Measurements from ENCODE around the gene TAS2R60.

TAS2R60 gene

DNA sequence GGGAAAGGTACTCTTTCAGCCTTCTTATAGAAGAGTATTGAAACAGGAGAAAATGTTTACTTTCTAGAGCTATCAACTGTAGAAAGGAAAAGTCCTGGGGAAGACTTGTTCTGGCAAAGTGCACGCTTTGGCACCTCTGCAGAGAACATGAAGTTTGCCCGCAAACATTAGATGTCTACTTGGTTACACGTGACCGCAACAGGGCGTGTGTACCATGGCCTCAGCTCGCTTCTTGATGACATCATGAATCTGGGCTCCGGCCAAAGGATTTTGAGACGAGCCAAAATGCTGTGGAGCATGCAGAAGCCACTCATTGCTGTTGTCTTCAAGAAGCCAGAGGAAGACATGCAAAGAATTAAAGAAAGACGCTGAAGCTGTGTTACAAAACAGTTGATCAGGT lies 8.6 kb upstream of the TAS2R60 start:
- TF ChIP-seq, protein P1, sequence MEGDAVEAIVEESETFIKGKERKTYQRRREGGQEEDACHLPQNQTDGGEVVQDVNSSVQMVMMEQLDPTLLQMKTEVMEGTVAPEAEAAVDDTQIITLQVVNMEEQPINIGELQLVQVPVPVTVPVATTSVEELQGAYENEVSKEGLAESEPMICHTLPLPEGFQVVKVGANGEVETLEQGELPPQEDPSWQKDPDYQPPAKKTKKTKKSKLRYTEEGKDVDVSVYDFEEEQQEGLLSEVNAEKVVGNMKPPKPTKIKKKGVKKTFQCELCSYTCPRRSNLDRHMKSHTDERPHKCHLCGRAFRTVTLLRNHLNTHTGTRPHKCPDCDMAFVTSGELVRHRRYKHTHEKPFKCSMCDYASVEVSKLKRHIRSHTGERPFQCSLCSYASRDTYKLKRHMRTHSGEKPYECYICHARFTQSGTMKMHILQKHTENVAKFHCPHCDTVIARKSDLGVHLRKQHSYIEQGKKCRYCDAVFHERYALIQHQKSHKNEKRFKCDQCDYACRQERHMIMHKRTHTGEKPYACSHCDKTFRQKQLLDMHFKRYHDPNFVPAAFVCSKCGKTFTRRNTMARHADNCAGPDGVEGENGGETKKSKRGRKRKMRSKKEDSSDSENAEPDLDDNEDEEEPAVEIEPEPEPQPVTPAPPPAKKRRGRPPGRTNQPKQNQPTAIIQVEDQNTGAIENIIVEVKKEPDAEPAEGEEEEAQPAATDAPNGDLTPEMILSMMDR (IDR thresholded peaks at IDR 0.05; ENCODE audit: low read depth, low read length, missing control alignments) = no peak
- no peak for DNase-seq
- H3K4me3 ChIP-seq (ENCODE audit: low read depth, low read length) = no peak overlapping the region
- in situ Hi-C loops (cut with HindIII; ENCODE audit: low pct_ligation_motif_present, low sequenced_read_pairs) = no loop called here
- H3K27ac ChIP-seq = no peak overlapping the region
- no peaks in the 10 kb centered on the region for H3K27me3 ChIP-seq (replicated peaks)
- H3K36me3 ChIP-seq (replicated peaks) = no peaks in the 10 kb centered on the region

DNA sequence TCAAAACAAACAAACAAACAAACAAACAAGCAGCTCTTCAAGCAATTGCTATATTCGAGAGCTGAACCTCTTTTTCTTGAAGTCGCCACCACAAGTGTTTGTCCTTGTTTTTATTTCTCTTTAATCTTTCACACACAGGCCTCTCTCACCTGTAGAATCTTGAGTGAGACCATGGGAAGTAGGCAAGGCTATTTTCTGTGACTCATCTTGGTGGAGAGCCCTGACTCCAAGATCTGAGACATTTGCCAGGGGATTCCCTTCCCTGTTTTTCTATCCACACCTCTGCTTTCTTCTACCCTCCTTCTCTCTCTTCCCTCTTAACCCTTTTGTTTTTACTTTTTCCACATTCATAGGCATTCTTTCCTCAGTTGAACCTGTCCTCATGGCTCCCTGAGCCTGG lies 8.0 kb upstream of the TAS2R60 start:
- Histone ChIP-seq H3K36me3 (replicated peaks) (no peaks in the 10 kb centered on the region), H3K27ac (no peak overlapping the region), H3K4me3 (ENCODE audit: low read depth, low read length) (no peak overlapping the region), H3K27me3 (replicated peaks) (no peaks in the 10 kb centered on the region)
- TF ChIP-seq, protein P1 (IDR thresholded peaks at IDR 0.05; ENCODE audit: low read depth, low read length, missing control alignments) = no peak
- no peak for DNase-seq
- in situ Hi-C loops (cut with HindIII; ENCODE audit: low pct_ligation_motif_present, low sequenced_read_pairs) = no loop called here

DNA sequence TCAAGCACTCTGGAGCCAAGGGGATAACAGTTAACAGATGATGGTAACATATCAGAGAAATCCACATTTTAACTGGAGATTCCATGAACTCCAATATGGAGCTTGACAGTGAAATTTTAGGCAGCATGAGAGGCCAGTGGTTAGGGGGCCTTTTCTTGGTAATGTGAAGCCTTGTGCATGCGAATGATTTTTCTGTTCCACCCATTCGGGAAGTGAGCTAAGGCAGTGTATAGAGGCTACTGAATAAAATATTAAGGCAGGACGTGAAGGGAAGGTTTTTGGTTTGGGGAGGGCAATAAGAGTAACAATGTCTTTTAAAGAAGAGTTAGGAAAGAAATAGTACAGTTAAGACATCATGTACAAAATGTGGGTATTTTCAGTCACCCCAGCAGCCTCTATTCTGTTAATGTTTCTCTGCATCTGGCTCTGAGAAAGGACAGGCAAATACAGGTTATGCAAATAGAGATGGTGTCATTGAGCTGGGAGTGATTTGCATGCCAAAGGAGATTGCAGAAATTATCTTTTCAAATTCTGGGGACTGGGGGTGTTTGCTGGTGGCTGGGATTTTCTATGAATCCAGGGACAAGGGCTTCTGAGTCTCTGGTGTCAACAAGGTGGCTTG lies 6.8 kb upstream of the TAS2R60 start:
- TF ChIP-seq, protein P1 (IDR thresholded peaks at IDR 0.05; ENCODE audit: low read depth, low read length, missing control alignments) = no peak
- H3K27me3 ChIP-seq (replicated peaks) = no peaks in the 10 kb centered on the region
- no peaks in the 10 kb centered on the region for H3K36me3 ChIP-seq (replicated peaks)
- no peak overlapping the region for H3K27ac ChIP-seq
- no peak for DNase-seq
- no peak overlapping the region for H3K4me3 ChIP-seq (ENCODE audit: low read depth, low read length)
- in situ Hi-C loops (cut with HindIII; ENCODE audit: low pct_ligation_motif_present, low sequenced_read_pairs) = no loop called here

DNA sequence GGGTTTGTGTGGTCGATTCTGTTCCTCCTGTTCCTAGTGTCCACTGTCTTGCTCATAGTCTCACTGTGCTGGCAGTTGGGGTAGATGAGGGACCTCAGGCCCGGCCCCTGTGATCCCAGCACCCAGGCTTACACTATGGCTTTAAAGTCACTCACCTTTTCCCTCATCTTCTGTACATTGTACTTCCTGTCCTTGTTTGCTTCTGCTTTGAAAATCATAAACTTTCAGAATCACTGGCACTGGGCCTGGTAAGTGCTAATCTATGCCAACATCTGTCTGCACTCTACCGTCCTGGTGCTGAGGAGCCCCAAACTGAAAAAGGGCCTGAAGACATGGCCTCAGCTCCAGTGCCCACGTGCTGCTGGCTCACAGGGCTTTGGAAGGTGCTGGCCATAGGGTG lies 5.7 kb upstream of the TAS2R60 start:
- in situ Hi-C loops (cut with HindIII; ENCODE audit: low pct_ligation_motif_present, low sequenced_read_pairs) = no loop called here
- H3K4me3 ChIP-seq (ENCODE audit: low read depth, low read length) = no peak overlapping the region
- DNase-seq = no peak
- H3K27me3 ChIP-seq (replicated peaks) = no peaks in the 10 kb centered on the region
- no peak overlapping the region for H3K27ac ChIP-seq
- TF ChIP-seq, protein P1 (IDR thresholded peaks at IDR 0.05; ENCODE audit: low read depth, low read length, missing control alignments) = no peak
- no peaks in the 10 kb centered on the region for H3K36me3 ChIP-seq (replicated peaks)

DNA sequence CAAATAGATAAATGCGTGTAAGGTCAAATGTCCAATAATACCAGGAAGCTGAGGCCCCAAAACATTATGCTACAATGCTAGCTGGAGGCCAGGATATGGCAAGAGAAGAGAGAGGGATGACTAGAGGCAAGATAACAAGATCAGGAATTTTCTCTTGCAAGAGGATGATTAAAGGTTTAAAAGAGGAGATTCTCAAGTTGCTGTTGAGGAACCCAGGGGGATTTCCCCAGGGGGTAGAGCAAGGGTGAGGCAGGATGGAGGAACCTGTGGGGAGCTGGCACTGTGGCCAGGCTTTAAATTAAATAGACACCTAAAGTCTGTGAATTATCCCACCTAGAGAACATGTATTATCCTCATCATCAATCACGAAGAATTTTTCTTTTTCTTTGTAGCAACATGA lies 3.4 kb upstream of the TAS2R60 start:
- H3K36me3 ChIP-seq (replicated peaks) = no peaks in the 10 kb centered on the region
- H3K27ac ChIP-seq = no peak overlapping the region
- in situ Hi-C loops (cut with HindIII; ENCODE audit: low pct_ligation_motif_present, low sequenced_read_pairs) = no loop called here
- H3K4me3 ChIP-seq (ENCODE audit: low read depth, low read length) = no peak overlapping the region
- TF ChIP-seq, protein P1 (IDR thresholded peaks at IDR 0.05; ENCODE audit: low read depth, low read length, missing control alignments) = no peak
- no peaks in the 10 kb centered on the region for H3K27me3 ChIP-seq (replicated peaks)
- no peak for DNase-seq

Data from brain microvascular endothelial cell (primary cell).